Dendritic cell treated with granulocyte-macrophage colony-stimulating factor and Interleukin-4, amounts not matched to agents 40 ng/mL and 50 ng/mL, for 4 days (primary cell): ENCODE results near the gene KANTR.

Source experiments
- H3K27ac Mint-ChIP-seq: one replicate; pipeline ENCODE4 v1.8.0; 2022; ENCODE audit warnings: mild to moderate bottlenecking, mixed read lengths
- H3K27me3 Mint-ChIP-seq: one replicate; pipeline ENCODE4 v1.8.0; 2022; ENCODE audit warnings: mild to moderate bottlenecking, mixed read lengths
- H3K36me3 Mint-ChIP-seq: one replicate; pipeline ENCODE4 v1.8.0; 2022; ENCODE audit warnings: low read depth, mixed read lengths
- H3K4me1 Mint-ChIP-seq: one replicate; pipeline ENCODE4 v1.8.0; 2022; ENCODE audit warnings: low read depth, mixed read lengths
- H3K4me3 Mint-ChIP-seq: one replicate; pipeline ENCODE4 v1.8.0; 2022; ENCODE audit warnings: mild to moderate bottlenecking, moderate library complexity, mixed read lengths
- H3K9me3 Mint-ChIP-seq: one replicate; pipeline ENCODE4 v1.8.0; 2022; ENCODE audit warnings: mixed read lengths
- intact Hi-C: fragments of 100-400 bp; cut with micrococcal nuclease; formaldehyde crosslinking; loops from one replicate; pipeline ENCODE4 v1.15.0; 2022

The KANTR gene

GRCh38 chrX:53093748-53094581, at the start of gene KANTR:
Gene KANTR (plus strand): TSS chrX:53094142. CDS start chrX:53124273, 30,131 bp downstream.
- H3K4me1 Mint-ChIP-seq: peaks cover 10% of the 10 kb centered on the region
- H3K9me3 Mint-ChIP-seq: no peaks in the 10 kb centered on the region
- H3K27me3 Mint-ChIP-seq: peaks cover under 1% of the 10 kb centered on the region
- H3K36me3 Mint-ChIP-seq: peaks cover 12% of the 10 kb centered on the region
- intact Hi-C loops: loop anchor here (1.0 kb wide), 1 partner anchor 12 kb away; the partner anchor contains the start of gene TSPYL2
- H3K4me3 Mint-ChIP-seq: peak within 1 kb of the TSS; percentile 91
- H3K27ac Mint-ChIP-seq: peak within 1 kb of the TSS; percentile 94

DNA sequence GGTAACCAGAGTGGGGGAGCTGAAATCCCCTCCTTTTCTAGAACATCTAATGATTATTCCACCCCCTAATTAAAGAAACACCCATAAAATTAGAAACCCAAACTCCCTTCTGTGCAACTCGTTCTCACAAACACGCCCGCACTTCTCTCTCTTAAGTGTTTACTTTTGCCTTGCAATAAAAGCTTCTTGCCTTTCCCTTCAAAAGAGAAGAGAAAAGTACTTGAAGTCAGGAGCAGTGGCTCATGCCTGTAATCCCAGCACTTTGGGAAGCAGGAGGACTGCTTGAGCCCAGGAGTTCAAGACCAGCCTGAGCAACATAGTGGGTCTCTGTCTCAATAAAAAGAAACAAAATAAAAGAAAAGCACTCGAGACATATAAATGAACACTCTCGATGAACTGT, 48.9 kb upstream of the KANTR start:
- intact Hi-C loops: no loop called here

DNA sequence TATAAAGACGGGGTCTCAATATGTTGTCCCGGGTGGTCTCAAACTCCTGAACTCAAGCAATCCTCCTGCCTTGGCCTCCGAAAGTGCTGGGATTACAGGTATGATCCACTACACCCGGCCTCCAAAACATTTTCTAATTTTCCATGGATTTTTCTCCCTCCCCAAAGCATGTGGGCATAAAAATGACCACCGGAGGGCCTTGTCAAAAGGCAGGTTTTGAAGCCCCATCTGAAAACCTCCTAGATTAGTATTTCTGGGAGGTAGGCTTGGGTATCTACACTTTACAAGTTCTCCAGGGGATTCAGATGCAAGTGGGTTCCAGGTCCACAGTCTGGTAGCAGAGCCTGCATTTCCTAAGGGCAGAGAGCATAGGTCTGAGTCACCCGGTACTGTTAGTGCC, 46.7 kb upstream of the KANTR start:
- intact Hi-C loops: no loop called here
- Mint-ChIP-seq H3K27me3 (peaks cover 13% of the 10 kb centered on the region), H3K27ac (no peak overlapping the region), H3K4me3 (no peak overlapping the region), H3K36me3 (no peaks in the 10 kb centered on the region), H3K4me1 (peaks cover 22% of the 10 kb centered on the region), H3K9me3 (no peaks in the 10 kb centered on the region)

More for the DNA sequence above, 48.9 kb upstream of the KANTR start:
- H3K4me1 Mint-ChIP-seq: peaks cover 22% of the 10 kb centered on the region
- no peaks in the 10 kb centered on the region for H3K36me3 Mint-ChIP-seq
- no peaks in the 10 kb centered on the region for H3K9me3 Mint-ChIP-seq
- peaks cover 13% of the 10 kb centered on the region for H3K27me3 Mint-ChIP-seq
- no peak overlapping the region for H3K27ac Mint-ChIP-seq
- H3K4me3 Mint-ChIP-seq: no peak overlapping the region

- Mint-ChIP-seq H3K9me3 (no peaks in the 10 kb centered on the region), H3K4me3 (peak within 1 kb of the TSS; percentile 43), H3K36me3 (no peaks in the 10 kb centered on the region), H3K27me3 (peaks cover 13% of the 10 kb centered on the region), H3K4me1 (peaks cover 22% of the 10 kb centered on the region), H3K27ac (no peak within 1 kb of the TSS)
- intact Hi-C loops: no loop called here
These were observed 45.5 kb upstream of the KANTR start, which contains the start of gene GPR173 for GRCh38 chrX:53048169-53049126. Gene GPR173 (plus strand): TSS chrX:53048789. CDS start chrX:53076622, 27,833 bp downstream.

DNA sequence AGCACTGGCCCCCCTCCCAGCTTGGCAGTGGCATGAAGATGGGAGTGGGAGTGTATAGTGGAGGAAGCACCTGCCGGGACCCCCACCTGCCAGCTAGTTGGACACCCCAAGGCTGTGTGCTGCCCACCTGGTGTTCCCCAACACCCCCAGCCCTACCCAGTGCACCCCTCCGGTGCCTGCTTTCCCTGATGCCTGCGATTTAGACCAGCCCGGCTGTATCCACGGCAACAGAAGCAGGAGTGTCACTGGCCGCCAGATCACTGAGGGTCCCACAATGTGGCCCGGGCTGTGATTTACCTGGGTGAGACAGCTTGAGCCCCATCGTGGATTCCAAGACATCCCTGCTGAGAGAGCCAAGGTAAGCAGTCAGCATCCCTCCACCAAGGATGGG, 44.8 kb upstream of the KANTR start:
- peaks cover 11% of the 10 kb centered on the region for H3K27me3 Mint-ChIP-seq
- H3K9me3 Mint-ChIP-seq: no peaks in the 10 kb centered on the region
- intact Hi-C loops: no loop called here
- no peak overlapping the region for H3K27ac Mint-ChIP-seq
- no peak overlapping the region for H3K4me3 Mint-ChIP-seq
- peaks cover 17% of the 10 kb centered on the region for H3K4me1 Mint-ChIP-seq
- H3K36me3 Mint-ChIP-seq: no peaks in the 10 kb centered on the region

DNA sequence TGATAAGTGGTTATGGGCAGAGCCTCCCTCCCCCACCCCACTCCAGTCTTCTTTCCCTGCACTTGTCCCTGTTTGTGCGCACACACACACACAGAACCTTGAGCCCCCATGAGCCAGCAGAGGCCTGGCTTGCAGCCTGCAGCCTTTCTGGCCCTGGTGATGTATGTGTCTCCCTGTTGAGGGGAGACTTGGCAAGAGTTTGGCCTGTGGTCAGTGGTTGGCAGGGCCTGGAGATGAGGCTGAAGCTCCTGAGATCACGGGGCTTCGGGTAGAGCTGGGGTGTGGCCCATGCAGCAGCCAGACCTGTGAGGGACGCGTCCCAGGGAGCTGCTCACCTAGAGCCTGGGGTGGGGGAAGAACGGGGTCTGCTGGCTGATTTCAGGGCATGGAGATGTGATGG, 43.1 kb upstream of the KANTR start:
- no peak overlapping the region for H3K27ac Mint-ChIP-seq
- H3K9me3 Mint-ChIP-seq: no peaks in the 10 kb centered on the region
- no peak overlapping the region for H3K4me3 Mint-ChIP-seq
- peaks cover 13% of the 10 kb centered on the region for H3K4me1 Mint-ChIP-seq
- no peaks in the 10 kb centered on the region for H3K36me3 Mint-ChIP-seq
- peaks cover 11% of the 10 kb centered on the region for H3K27me3 Mint-ChIP-seq
- intact Hi-C loops: no loop called here

DNA sequence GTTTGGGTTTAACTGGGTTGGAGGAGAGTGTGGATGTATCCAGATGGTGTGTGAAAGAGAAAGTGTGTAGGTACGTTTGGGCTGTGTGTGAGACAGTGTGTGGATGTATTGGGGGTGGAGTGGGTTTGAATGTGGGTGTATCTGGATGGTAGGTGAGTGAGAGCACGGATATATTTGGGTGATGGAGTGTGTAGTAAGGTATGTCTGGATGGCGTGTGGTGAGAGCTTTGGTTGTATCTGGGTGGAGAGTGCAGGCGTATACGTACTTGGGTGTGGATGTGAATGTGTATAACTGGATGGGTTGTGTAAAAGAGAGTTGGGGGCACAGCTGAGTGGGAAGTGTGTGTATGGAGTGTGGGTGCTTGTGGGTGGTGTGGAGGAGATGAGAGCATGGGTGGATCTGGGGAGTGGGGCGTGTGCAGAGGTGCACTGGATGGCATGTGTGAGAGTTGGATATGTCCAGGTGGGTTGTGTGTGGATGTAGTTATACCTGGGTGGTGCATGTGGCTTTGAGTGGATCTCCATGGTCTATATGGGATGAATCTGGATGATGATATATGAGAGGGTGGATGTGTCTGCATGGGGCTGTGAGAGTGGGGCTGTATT, 38.6 kb upstream of the KANTR start:
- Mint-ChIP-seq H3K4me3 (no peak overlapping the region), H3K9me3 (no peaks in the 10 kb centered on the region), H3K4me1 (no peaks in the 10 kb centered on the region), H3K27me3 (no peaks in the 10 kb centered on the region), H3K36me3 (no peaks in the 10 kb centered on the region), H3K27ac (no peak overlapping the region)
- intact Hi-C loops: no loop called here

DNA sequence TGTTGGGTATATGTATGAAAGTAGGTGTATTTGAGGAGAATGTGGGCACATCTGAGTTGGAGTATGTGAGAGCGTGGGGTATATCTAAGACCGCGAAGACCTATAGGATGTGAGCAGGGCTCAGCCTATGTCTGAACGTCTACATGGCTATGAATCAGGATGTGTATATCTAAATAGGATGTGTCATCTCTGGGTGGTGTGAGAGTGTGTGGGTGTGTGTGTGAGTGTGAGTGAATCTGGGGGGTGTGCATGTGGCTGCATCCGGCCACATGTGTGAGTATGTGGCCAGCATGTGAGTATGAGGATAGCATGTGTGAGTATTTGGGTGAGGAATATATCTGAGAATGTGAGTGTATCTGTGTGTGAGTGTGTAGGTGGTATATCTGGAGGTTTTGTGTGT, 37.6 kb upstream of the KANTR start:
- intact Hi-C loops: no loop called here
- no peak overlapping the region for H3K27ac Mint-ChIP-seq
- no peaks in the 10 kb centered on the region for H3K9me3 Mint-ChIP-seq
- H3K4me1 Mint-ChIP-seq: no peaks in the 10 kb centered on the region
- no peaks in the 10 kb centered on the region for H3K36me3 Mint-ChIP-seq
- no peak overlapping the region for H3K4me3 Mint-ChIP-seq
- H3K27me3 Mint-ChIP-seq: no peaks in the 10 kb centered on the region

GRCh38 chrX:53065104-53065503, 28.8 kb upstream of the KANTR start:
- intact Hi-C loops: no loop called here

GRCh38 chrX:53071064-53071463, 22.9 kb upstream of the KANTR start:
- H3K4me1 Mint-ChIP-seq: peaks cover 13% of the 10 kb centered on the region
- intact Hi-C loops: loop anchor here (2.0 kb wide), 1 partner anchor 18 kb away; no protein-coding TSS in a partner anchor
- H3K27me3 Mint-ChIP-seq: peaks cover 4% of the 10 kb centered on the region
- no peaks in the 10 kb centered on the region for H3K9me3 Mint-ChIP-seq
- H3K4me3 Mint-ChIP-seq: no peak overlapping the region
- H3K27ac Mint-ChIP-seq: no peak overlapping the region
- H3K36me3 Mint-ChIP-seq: no peaks in the 10 kb centered on the region

More at GRCh38 chrX:53065104-53065503, 28.8 kb upstream of the KANTR start:
- Mint-ChIP-seq H3K9me3 (no peaks in the 10 kb centered on the region), H3K4me1 (peaks cover 16% of the 10 kb centered on the region), H3K27ac (no peak overlapping the region), H3K4me3 (no peak overlapping the region), H3K27me3 (no peaks in the 10 kb centered on the region), H3K36me3 (no peaks in the 10 kb centered on the region)

DNA sequence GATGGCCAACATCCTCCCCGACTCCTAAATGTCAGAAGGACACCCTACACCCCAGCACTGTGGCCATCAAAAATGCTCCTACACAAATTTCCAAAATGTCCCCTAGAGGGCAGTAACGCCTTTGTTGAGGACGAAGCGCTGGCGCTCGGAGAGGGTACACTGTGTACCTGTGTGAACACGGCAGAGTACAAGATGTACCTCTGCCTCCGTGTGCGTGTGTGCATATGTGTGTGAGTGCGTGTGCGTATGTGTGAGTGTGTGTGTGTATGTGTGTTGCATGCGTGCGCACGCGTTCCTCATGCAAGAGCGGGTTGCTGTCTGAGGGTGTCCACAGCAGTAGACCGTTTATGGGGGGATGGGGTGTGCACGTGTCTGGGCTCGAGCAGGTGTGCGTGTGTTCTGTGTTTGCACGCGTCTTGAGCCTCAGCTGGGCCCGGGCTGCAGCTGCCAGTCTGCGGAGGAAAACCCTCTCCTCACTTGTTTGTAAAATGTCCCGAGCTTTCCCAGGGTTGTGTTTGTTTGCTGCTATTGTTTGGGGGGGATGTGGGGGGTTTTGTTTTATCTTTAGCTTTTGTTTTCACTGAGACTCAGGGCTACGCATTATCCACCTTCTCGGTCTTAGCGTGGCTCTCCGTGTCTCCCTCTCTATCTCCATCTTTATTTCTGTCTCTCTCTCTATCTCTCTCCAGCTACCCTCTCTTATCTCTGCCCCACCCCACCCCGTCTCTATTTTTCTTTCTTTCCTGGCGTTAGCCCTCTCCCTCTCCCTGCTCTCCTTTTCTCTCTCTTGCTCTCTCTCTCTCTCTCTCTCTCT, 22.1 kb upstream of the KANTR start:
- Mint-ChIP-seq H3K4me3 (peak overlapping the region; percentile 64), H3K27ac (peak overlapping the region; percentile 8)
- intact Hi-C loops: loop anchor here (2.0 kb wide), 1 partner anchor 17 kb away; no protein-coding TSS in a partner anchor

GRCh38 chrX:53072418-53073114, 21.4 kb upstream of the KANTR start:
- peak overlapping the region; percentile 8 for H3K27ac Mint-ChIP-seq
- intact Hi-C loops: no loop called here
- no peaks in the 10 kb centered on the region for H3K36me3 Mint-ChIP-seq
- peaks cover 13% of the 10 kb centered on the region for H3K4me1 Mint-ChIP-seq
- H3K27me3 Mint-ChIP-seq: peaks cover 4% of the 10 kb centered on the region
- H3K9me3 Mint-ChIP-seq: peaks cover 6% of the 10 kb centered on the region
- peak overlapping the region; percentile 64 for H3K4me3 Mint-ChIP-seq

More for the DNA sequence above, 22.1 kb upstream of the KANTR start:
- H3K4me1 Mint-ChIP-seq: peaks cover 13% of the 10 kb centered on the region
- peaks cover 4% of the 10 kb centered on the region for H3K27me3 Mint-ChIP-seq
- H3K9me3 Mint-ChIP-seq: peaks cover 5% of the 10 kb centered on the region
- no peaks in the 10 kb centered on the region for H3K36me3 Mint-ChIP-seq
